ENCODE data around the gene NKIRAS1. TPM values are rescaled to one million over a fixed set of nuclear protein-coding genes. Genes with fewer than 3 reads are reported as not detected.

The NKIRAS1 gene
- polyA plus RNA-seq, 1 experiment, result 5.1 TPM

DNA sequence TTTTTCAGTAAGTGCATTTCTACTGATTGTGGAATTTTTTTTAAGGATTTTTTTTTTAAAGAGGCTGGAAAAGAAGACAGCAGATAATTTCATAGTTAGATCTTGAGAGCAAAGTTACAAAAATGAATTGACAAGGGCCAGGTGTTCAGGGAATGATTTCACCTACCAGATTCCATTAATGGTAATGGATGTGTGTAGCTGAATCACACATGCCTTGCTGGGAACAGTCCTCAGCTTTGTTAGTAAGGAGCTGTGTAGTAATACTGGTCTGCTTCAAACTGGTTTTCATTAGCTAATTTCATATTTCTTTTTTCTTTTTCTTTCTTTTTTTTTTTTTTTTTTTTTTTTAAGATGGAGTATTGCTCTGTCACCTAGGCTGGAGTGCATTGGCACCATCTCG lies 44.3 kb upstream of the NKIRAS1 start:
- Histone ChIP-seq H3K27me3 (ENCODE audit: control insufficient read depth, insufficient read depth, low read length) (no peaks in the 10 kb centered on the region), H3K36me3 (ENCODE audit: control insufficient read depth, insufficient read depth, low read length) (peaks cover 1% of the 10 kb centered on the region; the same call in 1 of the 2 replicates), H3K4me3 (ENCODE audit: low read depth, low read length) (no peak overlapping the region)
- ChIA-PET POLR2A (interaction anchor here (0.6 kb wide), 2 partner anchors 9 to 1389 kb away, joined by 6 to 29 read pairs; no protein-coding TSS in a partner anchor), CTCF (interaction anchor here (1.4 to 2.3 kb wide), 2 partner anchors 10 to 38 kb away, joined by 3 to 9 read pairs; no protein-coding TSS in a partner anchor)
- TF ChIP-seq, protein P1, sequence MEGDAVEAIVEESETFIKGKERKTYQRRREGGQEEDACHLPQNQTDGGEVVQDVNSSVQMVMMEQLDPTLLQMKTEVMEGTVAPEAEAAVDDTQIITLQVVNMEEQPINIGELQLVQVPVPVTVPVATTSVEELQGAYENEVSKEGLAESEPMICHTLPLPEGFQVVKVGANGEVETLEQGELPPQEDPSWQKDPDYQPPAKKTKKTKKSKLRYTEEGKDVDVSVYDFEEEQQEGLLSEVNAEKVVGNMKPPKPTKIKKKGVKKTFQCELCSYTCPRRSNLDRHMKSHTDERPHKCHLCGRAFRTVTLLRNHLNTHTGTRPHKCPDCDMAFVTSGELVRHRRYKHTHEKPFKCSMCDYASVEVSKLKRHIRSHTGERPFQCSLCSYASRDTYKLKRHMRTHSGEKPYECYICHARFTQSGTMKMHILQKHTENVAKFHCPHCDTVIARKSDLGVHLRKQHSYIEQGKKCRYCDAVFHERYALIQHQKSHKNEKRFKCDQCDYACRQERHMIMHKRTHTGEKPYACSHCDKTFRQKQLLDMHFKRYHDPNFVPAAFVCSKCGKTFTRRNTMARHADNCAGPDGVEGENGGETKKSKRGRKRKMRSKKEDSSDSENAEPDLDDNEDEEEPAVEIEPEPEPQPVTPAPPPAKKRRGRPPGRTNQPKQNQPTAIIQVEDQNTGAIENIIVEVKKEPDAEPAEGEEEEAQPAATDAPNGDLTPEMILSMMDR (IDR thresholded peaks at IDR 0.05; ENCODE audit: insufficient read depth, low read depth, low read length), result no peak
- no peak for DNase-seq (ENCODE audit: low read depth)

GRCh38 chr3:23960649-23961048 lies 43.9 kb upstream of the NKIRAS1 start:
- Histone ChIP-seq H3K36me3 (ENCODE audit: control insufficient read depth, insufficient read depth, low read length) (peaks cover 1% of the 10 kb centered on the region; the same call in 1 of the 2 replicates), H3K27me3 (ENCODE audit: control insufficient read depth, insufficient read depth, low read length) (no peaks in the 10 kb centered on the region), H3K4me3 (ENCODE audit: low read depth, low read length) (no peak overlapping the region)
- CTCF ChIA-PET, result interaction anchor here (1.4 to 2.3 kb wide), 2 partner anchors 10 to 39 kb away, joined by 3 to 9 read pairs; no protein-coding TSS in a partner anchor
- POLR2A ChIA-PET, result interaction anchor here (0.6 kb wide), 2 partner anchors 9 to 1390 kb away, joined by 6 to 29 read pairs; no protein-coding TSS in a partner anchor
- DNase-seq (ENCODE audit: low read depth), result no peak
- TF ChIP-seq, protein P1 (IDR thresholded peaks at IDR 0.05; ENCODE audit: insufficient read depth, low read depth, low read length), result no peak

- Histone ChIP-seq H3K36me3 (ENCODE audit: control insufficient read depth, insufficient read depth, low read length) (peaks cover 4% of the 10 kb centered on the region; the same call in 1 of the 2 replicates), H3K4me3 (ENCODE audit: low read depth, low read length) (no peak overlapping the region), H3K27me3 (ENCODE audit: control insufficient read depth, insufficient read depth, low read length) (no peaks in the 10 kb centered on the region)
- ChIA-PET POLR2A (interaction anchor here (0.7 kb wide), 1 partner anchor 125 kb away, joined by 10 read pairs; no protein-coding TSS in a partner anchor), CTCF (no interaction called here)
- peak; percentile 91 for DNase-seq (ENCODE audit: low read depth)
- TF ChIP-seq, protein P1 (IDR thresholded peaks at IDR 0.05; ENCODE audit: insufficient read depth, low read depth, low read length), result no peak
Measured at GRCh38 chr3:23959135-23959900, 42.5 kb upstream of the NKIRAS1 start.

GRCh38 chr3:23956701-23957100 lies 39.9 kb upstream of the NKIRAS1 start:
- Histone ChIP-seq H3K36me3 (ENCODE audit: control insufficient read depth, insufficient read depth, low read length) (peaks cover 2% of the 10 kb centered on the region; the same call in 1 of the 2 replicates), H3K27me3 (ENCODE audit: control insufficient read depth, insufficient read depth, low read length) (no peaks in the 10 kb centered on the region), H3K4me3 (ENCODE audit: low read depth, low read length) (no peak overlapping the region)
- CTCF ChIA-PET, result interaction anchor here (1.1 kb wide), 1 partner anchor 12 kb away, joined by 4 read pairs; no protein-coding TSS in a partner anchor
- TF ChIP-seq, protein P1 (IDR thresholded peaks at IDR 0.05; ENCODE audit: insufficient read depth, low read depth, low read length), result no peak
- no peak for DNase-seq (ENCODE audit: low read depth)
- POLR2A ChIA-PET, result no interaction called here

DNA sequence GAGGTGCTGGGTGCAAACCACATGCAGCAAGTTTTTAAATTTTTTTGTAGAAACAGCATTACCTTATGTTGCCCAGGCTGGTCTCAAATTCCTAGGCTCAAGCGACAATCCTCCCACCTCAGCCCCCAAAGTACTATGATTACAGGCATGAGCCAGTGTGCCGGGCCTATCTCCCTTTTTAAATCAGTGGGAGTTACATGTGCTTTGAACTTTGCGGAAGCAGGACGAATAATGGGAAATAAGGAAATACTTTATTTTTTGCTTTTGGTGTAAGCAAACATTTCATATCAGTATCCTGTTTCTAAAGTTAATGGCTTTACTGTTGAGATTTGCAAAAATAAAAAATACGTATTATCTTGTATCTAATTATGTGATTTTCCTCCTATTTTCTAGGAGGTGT lies 37.4 kb upstream of the NKIRAS1 start:
- ChIA-PET POLR2A (no interaction called here), CTCF (no interaction called here)
- H3K36me3 ChIP-seq (ENCODE audit: control insufficient read depth, insufficient read depth, low read length), result peaks cover 2% of the 10 kb centered on the region; the same call in 1 of the 2 replicates
- no peak for DNase-seq (ENCODE audit: low read depth)
- TF ChIP-seq, protein P1 (IDR thresholded peaks at IDR 0.05; ENCODE audit: insufficient read depth, low read depth, low read length), result no peak
- no peak overlapping the region for H3K4me3 ChIP-seq (ENCODE audit: low read depth, low read length)
- H3K27me3 ChIP-seq (ENCODE audit: control insufficient read depth, insufficient read depth, low read length), result no peaks in the 10 kb centered on the region
